SK-N-SH (cell line): ENCODE results near the gene FEM1C.

Source experiments
- CTCF ChIP-seq: fragments of 200-600 bp; sonication (generic); IDR thresholded peaks from 2 replicates; pipeline ENCODE4 v1.6.1; 2017; ENCODE audit warnings: antibody characterized with exemption, mild to moderate bottlenecking, moderate library complexity
- EP300 ChIP-seq, 2 experiments: IDR thresholded peaks; 2 replicates each; pipeline versions ENCODE4 v1.4.0 to v1.6.1; 2012; ENCODE audit warnings: borderline replicate concordance in 1 of 2, low read depth in 1 of 2, low read length in 1 of 2
- FOXM1 ChIP-seq: IDR thresholded peaks from 2 replicates; pipeline ENCODE4 v1.4.0; 2012; ENCODE audit warnings: low read depth, mild to moderate bottlenecking
- IRF3 ChIP-seq: fragments of 150-350 bp; IDR thresholded peaks from 2 replicates; pipeline ENCODE4 v1.6.1; 2016; ENCODE audit warnings: mild to moderate bottlenecking, low read depth, low read length
- JUND ChIP-seq: IDR thresholded peaks from 2 replicates; pipeline ENCODE4 v1.4.0; 2012
- MAX ChIP-seq: IDR thresholded peaks from 2 replicates; pipeline ENCODE4 v1.4.0; 2012; ENCODE audit warnings: low read depth
- POLR2AphosphoS5 ChIP-seq: IDR thresholded peaks from 2 replicates; pipeline ENCODE4 v1.6.1; 2012; ENCODE audit warnings: low read depth, low read length
- RAD21 ChIP-seq: IDR thresholded peaks from 2 replicates; pipeline ENCODE4 v1.6.1; 2012; ENCODE audit warnings: mild to moderate bottlenecking, low read length
- RCOR1 ChIP-seq: fragments of 150-350 bp; IDR thresholded peaks from 2 replicates; pipeline ENCODE4 v1.6.1; 2017; ENCODE audit warnings: antibody characterized with exemption, low read length
- SIN3A ChIP-seq: IDR thresholded peaks from 2 replicates; pipeline ENCODE4 v1.6.1; 2012; ENCODE audit warnings: low read depth, mild to moderate bottlenecking, low read length, moderate library complexity, borderline replicate concordance
- TCF12 ChIP-seq: IDR thresholded peaks from 2 replicates; pipeline ENCODE4 v1.4.0; 2012
- YY1 ChIP-seq: IDR thresholded peaks from 2 replicates; pipeline ENCODE4 v1.4.0; 2012; ENCODE audit warnings: low read depth, mild to moderate bottlenecking

GRCh38 chr5:115553082-115553481 is 8.5 kb upstream of the FEM1C start:
- no peak for TF ChIP-seq TCF12
- no peak for TF ChIP-seq JUND
- TF ChIP-seq RAD21: no peak
- no peak for TF ChIP-seq POLR2AphosphoS5
- no peak for TF ChIP-seq YY1
- no peak for TF ChIP-seq CTCF
- TF ChIP-seq SIN3A: no peak
- TF ChIP-seq MAX: no peak
- no peak for TF ChIP-seq EP300 (IDR thresholded peaks at IDR 0.05; ENCODE audit: borderline replicate concordance in 1 of 2, low read depth in 1 of 2, low read length in 1 of 2)
- TF ChIP-seq IRF3: no peak
- TF ChIP-seq RCOR1: no peak
- no peak for TF ChIP-seq FOXM1
